RWPE1 (cell line): Measurements from ENCODE around the gene TADA1.

Experiments used
- CTCF ChIA-PET: fragments of 350-600 bp; sonication (Branson Sonifier 250); formaldehyde crosslinking; extraction: SDS; loops from one replicate; lab custom pipeline; 2021; lab: Yijun Ruan, JAX
- POLR2A ChIA-PET: fragments of 400-600 bp; formaldehyde crosslinking; extraction: SDS; loops from one replicate; lab custom pipeline; 2020; ENCODE audit warnings: antibody characterized with exemption; ENCODE audit not compliant: low non-redundant PET; lab: Yijun Ruan, JAX
- DNase-seq: peaks from one replicate; pipeline ENCODE4 v3.0.0; 2012; ENCODE audit warnings: low spot score
- H3K27ac ChIP-seq: fragments of 450-650 bp; 2 replicates; pipeline ENCODE4 v1.5.1; 2017
- TF ChIP-seq, protein P1 (sequence below): fragments of 450-650 bp; conservative IDR thresholded peaks from 2 replicates; pipeline ENCODE4 v1.5.1; 2017; ENCODE audit warnings: low read depth, mild to moderate bottlenecking

The TADA1 gene

DNA sequence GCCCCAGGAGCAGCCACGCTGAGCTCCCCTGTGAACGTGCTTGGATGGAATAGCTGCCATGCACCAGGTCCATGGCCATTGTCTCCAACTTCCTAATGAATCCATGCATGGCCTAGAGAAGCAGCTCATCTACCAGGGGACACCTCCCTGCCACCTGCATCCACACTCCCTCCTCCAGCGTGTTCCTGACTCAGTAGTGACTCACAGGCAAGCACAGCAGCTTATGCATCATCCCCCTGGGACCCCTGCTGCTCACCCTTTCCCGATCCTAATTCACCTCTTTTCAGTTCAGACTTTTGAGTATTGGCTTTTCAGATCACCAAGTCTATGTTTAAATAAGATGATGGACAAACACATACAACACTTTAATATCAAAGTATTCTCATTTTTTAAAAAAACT, 39.9 kb upstream of the TADA1 start:
- DNase-seq = peak; percentile 17
- POLR2A ChIA-PET = no interaction called here
- CTCF ChIA-PET = interaction anchor here (0.6 to 0.8 kb wide), 3 partner anchors 10 to 144 kb away, joined by 3 to 4 read pairs (median 3); no protein-coding TSS in a partner anchor
- TF ChIP-seq, protein P1, sequence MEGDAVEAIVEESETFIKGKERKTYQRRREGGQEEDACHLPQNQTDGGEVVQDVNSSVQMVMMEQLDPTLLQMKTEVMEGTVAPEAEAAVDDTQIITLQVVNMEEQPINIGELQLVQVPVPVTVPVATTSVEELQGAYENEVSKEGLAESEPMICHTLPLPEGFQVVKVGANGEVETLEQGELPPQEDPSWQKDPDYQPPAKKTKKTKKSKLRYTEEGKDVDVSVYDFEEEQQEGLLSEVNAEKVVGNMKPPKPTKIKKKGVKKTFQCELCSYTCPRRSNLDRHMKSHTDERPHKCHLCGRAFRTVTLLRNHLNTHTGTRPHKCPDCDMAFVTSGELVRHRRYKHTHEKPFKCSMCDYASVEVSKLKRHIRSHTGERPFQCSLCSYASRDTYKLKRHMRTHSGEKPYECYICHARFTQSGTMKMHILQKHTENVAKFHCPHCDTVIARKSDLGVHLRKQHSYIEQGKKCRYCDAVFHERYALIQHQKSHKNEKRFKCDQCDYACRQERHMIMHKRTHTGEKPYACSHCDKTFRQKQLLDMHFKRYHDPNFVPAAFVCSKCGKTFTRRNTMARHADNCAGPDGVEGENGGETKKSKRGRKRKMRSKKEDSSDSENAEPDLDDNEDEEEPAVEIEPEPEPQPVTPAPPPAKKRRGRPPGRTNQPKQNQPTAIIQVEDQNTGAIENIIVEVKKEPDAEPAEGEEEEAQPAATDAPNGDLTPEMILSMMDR = no peak
- no peak overlapping the region for H3K27ac ChIP-seq

DNA sequence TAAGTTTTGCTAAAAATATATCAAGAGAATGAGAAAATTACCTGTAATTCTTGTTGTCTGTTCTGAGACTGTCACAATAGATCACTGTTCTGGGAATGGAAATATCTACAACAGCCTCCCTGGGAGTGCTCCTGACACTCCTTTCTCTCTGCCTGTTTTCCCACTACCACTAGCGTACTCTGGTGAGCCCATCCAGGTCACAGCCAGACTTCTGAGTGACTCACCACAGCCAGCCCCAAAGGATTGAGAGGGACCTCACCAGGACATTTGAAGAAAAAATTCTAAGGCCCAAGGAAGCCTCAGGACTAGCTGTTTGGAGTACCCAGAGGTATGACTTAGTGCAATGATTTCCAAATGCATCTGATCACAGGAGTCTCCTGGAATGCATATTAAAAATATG, 39.0 kb upstream of the TADA1 start:
- POLR2A ChIA-PET = no interaction called here
- TF ChIP-seq, protein P1 = no peak
- CTCF ChIA-PET = no interaction called here

DNA sequence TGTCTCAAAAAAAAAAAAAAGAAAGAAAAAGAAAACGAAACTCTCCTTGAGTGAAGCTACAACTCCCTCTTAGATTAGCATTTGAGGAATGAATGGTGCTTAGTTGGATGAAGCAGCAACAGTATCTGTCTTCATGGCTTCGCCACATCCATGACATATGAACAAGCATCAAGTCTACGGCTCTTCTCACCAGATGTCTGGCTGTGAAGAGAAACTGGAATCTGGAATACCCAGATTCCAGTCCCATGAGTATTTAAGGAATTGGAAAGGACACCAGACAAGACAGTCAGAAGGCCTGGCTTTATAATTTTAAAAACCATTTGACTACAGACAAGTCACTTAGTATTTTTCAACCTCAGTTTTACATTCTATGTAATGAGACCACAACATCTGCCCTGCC, 38.0 kb upstream of the TADA1 start:
- H3K27ac ChIP-seq = no peak overlapping the region
- TF ChIP-seq, protein P1 = no peak
- DNase-seq = no peak
- ChIA-PET POLR2A (no interaction called here), CTCF (interaction anchor here (0.7 to 2.3 kb wide), 2 partner anchors 134 to 145 kb away, joined by 4 to 12 read pairs; no protein-coding TSS in a partner anchor)

More for the DNA sequence above, 39.0 kb upstream of the TADA1 start:
- H3K27ac ChIP-seq = no peak overlapping the region
- no peak for DNase-seq

- POLR2A ChIA-PET = no interaction called here
- no peak for DNase-seq
- CTCF ChIA-PET = interaction anchor here (0.7 to 4.7 kb wide), 2 partner anchors 146 to 186 kb away, joined by 3 to 119 read pairs; no protein-coding TSS in a partner anchor
- no peak overlapping the region for H3K27ac ChIP-seq
- TF ChIP-seq, protein P1 = no peak
Observed at GRCh38 chr1:166911624-166912023, 35.6 kb upstream of the TADA1 start.

GRCh38 chr1:166910396-166910994, 34.4 kb upstream of the TADA1 start:
- POLR2A ChIA-PET = no interaction called here
- CTCF ChIA-PET = interaction anchor here (0.5 to 4.7 kb wide), 15 partner anchors 8 to 711 kb away, joined by 3 to 119 read pairs (median 4); partner anchors contain the start of genes ILDR2 and TADA1
- peak; percentile 90 for DNase-seq
- TF ChIP-seq, protein P1 = peak; percentile 80
- no peak overlapping the region for H3K27ac ChIP-seq

- DNase-seq = no peak
- ChIA-PET CTCF (interaction anchor here (0.6 to 4.7 kb wide), 4 partner anchors 9 to 1266 kb away, joined by 3 to 119 read pairs (median 4); no protein-coding TSS in a partner anchor), POLR2A (no interaction called here)
- TF ChIP-seq, protein P1 = no peak
- no peak overlapping the region for H3K27ac ChIP-seq
Observed at GRCh38 chr1:166908942-166909341, 32.9 kb upstream of the TADA1 start.
